Muscle layer of colon (tissue), 2 donors: ENCODE results near the gene BMPR1A.

Experiments
- H3K27ac ChIP-seq: one replicate; pipeline ENCODE4 v1.7.0; 2013; ENCODE audit warnings: low read depth, mild to moderate bottlenecking, low read length, moderate library complexity
- H3K27me3 ChIP-seq, 2 donors: one replicate each; pipeline ENCODE4 v1.7.0; 2013; ENCODE audit warnings: low read length in 2 of 2, mild to moderate bottlenecking in 2 of 2; ENCODE audit not compliant: insufficient read depth in 2 of 2, control insufficient read depth in 1 of 2
- H3K36me3 ChIP-seq: one replicate; pipeline ENCODE4 v1.7.0; 2013; ENCODE audit warnings: mild to moderate bottlenecking, low read length; ENCODE audit not compliant: insufficient read depth
- H3K4me1 ChIP-seq: one replicate; pipeline ENCODE4 v1.7.0; 2013; ENCODE audit warnings: mild to moderate bottlenecking, low read length; ENCODE audit not compliant: insufficient read depth
- H3K4me3 ChIP-seq, 2 donors: one replicate each; pipeline ENCODE4 v1.7.0; 2013; ENCODE audit warnings: low read length in 2 of 2, low read depth in 1 of 2, mild to moderate bottlenecking in 1 of 2, moderate library complexity in 1 of 2
- H3K9ac ChIP-seq: one replicate; pipeline ENCODE4 v1.7.0; 2013; ENCODE audit warnings: low read length
- H3K9me3 ChIP-seq: one replicate; pipeline ENCODE4 v1.7.0; 2013; ENCODE audit warnings: mild to moderate bottlenecking, low read length
- donor health status: abdominal sarcoma.
- donor health status: Adenocarcinoma of cecum.

Gene BMPR1A

DNA sequence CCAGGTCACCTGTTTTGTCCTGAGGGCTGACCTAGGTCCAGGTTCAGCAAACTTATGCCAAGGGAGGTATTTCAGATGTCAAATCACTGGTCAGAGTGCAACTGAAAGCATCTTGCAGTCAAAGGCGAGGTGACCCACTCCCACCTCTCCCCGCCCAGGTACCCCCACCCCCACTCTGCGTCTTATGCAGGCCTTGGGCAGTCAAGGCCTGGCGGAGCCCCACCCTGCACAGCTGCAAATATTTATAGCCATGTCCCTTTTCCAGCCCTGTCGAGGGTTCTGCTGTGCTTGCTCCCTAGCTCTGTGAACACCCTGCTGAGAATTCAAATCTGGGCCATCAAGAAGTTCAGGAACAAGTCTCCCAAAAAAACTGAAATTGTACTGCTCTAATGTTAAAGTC is 40.6 kb upstream of the BMPR1A start:
- Histone ChIP-seq H3K36me3 (peaks cover 46% of the 10 kb centered on the region), H3K4me1 (peaks cover 18% of the 10 kb centered on the region), H3K9me3 (no peaks in the 10 kb centered on the region), H3K27ac (no peak overlapping the region), H3K9ac (no peak overlapping the region), H3K4me3 (no peak overlapping the region), H3K27me3 (no peaks in the 10 kb centered on the region)

DNA sequence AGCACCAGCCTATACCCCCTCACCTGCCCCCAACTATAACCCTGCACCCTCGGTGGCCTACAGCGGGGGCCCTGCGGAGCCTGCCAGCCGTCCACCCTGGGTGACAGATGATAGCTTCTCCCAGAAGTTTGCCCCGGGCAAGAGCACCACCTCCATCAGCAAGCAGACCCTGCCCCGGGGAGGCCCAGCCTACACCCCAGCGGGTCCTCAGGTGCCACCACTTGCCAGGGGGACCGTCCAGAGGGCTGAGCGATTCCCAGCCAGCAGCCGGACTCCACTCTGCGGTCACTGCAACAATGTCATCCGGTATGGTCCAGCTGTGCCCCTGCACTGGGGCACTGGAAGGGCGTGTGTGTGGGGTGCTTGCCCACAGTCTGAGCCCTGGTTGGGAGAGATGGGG is 40.0 kb upstream of the BMPR1A start:
- Histone ChIP-seq H3K4me1 (peaks cover 16% of the 10 kb centered on the region), H3K27ac (no peak overlapping the region), H3K4me3 (no peak overlapping the region), H3K9me3 (no peaks in the 10 kb centered on the region), H3K9ac (no peak overlapping the region), H3K36me3 (peaks cover 53% of the 10 kb centered on the region), H3K27me3 (no peaks in the 10 kb centered on the region)

DNA sequence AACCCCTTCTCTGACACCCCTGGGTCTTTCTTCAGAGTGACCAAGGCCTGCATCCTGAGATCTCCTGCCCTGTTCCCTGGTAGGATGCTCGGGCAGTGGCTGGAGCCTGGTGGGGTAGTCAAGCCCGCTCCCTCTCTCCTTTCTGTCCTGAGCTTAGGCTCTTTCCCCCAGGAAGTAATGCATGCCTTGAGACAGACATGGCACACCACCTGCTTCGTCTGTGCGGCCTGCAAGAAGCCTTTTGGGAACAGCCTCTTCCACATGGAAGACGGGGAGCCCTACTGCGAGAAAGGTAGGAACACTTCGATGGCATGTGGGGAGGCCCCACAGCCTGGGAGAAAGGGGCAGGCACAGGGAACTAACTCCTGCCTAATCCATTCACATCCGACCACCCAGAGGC is 37.9 kb upstream of the BMPR1A start:
- Histone ChIP-seq H3K4me1 (peaks cover 11% of the 10 kb centered on the region), H3K27ac (no peak overlapping the region), H3K36me3 (peaks cover 54% of the 10 kb centered on the region)

DNA sequence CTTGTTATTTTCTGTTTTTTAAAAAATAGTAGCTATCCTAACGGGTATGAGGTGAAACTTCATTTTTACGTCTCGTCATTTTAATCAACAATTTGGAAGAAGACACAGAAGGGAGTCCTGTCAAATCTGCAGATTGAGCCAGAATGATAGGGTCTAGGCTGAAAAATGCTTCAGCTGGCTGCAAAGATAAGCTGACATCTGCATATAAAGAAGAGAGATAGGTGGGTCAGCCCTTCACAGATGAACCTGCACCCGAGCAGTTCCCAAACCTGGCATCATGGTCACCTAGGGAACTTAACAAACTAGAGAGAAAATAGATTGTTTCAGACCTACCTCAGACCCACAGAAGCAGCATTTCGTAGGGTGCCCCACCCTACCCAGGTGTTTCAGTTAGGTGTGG is 35.2 kb upstream of the BMPR1A start:
- Histone ChIP-seq H3K27ac (no peak overlapping the region), H3K9ac (no peak overlapping the region), H3K4me3 (no peak overlapping the region), H3K9me3 (no peaks in the 10 kb centered on the region), H3K27me3 (no peaks in the 10 kb centered on the region), H3K36me3 (peaks cover 56% of the 10 kb centered on the region), H3K4me1 (peaks cover 6% of the 10 kb centered on the region)

More for the DNA sequence above, 37.9 kb upstream of the BMPR1A start:
- Histone ChIP-seq H3K9me3 (no peaks in the 10 kb centered on the region), H3K9ac (no peak overlapping the region), H3K27me3 (no peaks in the 10 kb centered on the region), H3K4me3 (no peak overlapping the region)

DNA sequence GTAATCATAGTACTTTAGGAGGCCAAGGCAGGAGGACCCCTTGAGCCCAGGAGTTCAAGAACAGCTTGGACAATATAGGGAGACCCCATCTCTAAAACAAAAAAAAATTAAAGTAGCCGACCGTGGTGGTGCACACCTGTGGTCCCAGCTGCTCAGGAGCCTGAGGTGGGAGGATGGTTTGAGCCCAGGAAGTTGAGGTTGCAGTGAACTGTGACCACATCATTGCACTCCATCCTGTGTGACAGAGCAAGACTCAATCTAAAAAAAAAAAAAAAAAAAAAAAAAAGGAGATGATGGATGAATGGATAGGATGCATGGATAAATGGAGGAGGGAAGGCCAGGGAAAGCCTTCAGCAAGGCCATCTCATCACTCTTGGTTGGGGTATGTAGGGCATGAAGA is 33.4 kb upstream of the BMPR1A start:
- Histone ChIP-seq H3K9ac (no peak overlapping the region), H3K4me3 (no peak overlapping the region), H3K27ac (no peak overlapping the region), H3K27me3 (no peaks in the 10 kb centered on the region), H3K36me3 (peaks cover 53% of the 10 kb centered on the region), H3K4me1 (peaks cover 9% of the 10 kb centered on the region), H3K9me3 (no peaks in the 10 kb centered on the region)

DNA sequence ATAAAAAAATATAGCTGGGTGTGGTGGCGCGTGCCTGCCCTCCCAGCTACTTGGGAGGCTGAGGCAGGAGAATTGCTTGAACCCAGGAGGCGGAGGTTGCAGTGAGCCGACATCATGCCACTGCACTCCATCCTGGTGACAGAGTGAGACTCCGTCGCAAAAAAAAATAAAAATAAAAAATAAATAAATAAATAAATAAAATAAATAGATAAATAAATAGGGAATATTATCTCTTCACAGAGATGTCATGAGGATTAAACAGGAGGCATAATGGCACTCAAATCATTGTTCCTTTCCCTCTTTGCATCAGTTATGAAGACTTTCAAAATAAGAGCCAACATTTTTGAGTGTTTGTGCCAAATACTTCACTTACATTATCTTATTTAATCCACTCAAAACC is 32.0 kb upstream of the BMPR1A start:
- H3K4me1 ChIP-seq: peaks cover 13% of the 10 kb centered on the region
- H3K9me3 ChIP-seq: no peaks in the 10 kb centered on the region
- H3K27me3 ChIP-seq: no peaks in the 10 kb centered on the region
- H3K9ac ChIP-seq: no peak overlapping the region
- no peak overlapping the region for H3K27ac ChIP-seq
- H3K4me3 ChIP-seq: no peak overlapping the region
- H3K36me3 ChIP-seq: peaks cover 38% of the 10 kb centered on the region

DNA sequence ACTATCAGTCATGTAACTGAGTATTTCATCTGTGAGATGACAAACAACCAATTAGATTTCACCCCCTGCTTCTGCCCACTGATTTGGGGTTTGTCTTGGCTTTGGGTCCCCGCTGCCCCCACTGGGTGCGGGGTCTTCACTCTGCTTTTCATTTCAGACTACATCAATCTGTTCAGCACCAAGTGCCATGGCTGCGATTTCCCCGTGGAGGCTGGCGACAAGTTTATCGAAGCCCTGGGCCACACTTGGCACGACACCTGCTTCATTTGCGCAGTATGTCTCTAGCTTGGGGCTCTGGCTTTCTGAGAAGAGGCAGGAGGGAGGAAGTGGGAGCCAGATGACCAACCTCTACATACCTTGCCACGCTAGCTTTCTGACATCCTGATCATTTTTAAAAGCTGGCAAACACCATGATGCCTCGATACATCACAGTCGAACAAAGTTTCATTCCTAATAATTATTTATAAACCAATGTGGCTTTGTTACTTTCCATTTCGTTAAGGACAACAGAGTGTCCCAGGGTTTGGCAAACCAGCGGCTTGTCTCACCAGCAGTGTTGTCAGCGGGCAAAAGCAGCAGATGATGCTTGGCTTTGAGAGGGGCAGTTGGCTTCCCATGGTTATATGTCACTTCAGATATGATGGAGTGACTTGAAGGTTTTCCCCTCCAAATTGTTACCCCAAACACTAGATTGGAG is 30.3 kb upstream of the BMPR1A start:
- Histone ChIP-seq H3K4me1 (peaks cover 24% of the 10 kb centered on the region), H3K27ac (peak overlapping the region; percentile 6), H3K9ac (no peak overlapping the region), H3K36me3 (peaks cover 24% of the 10 kb centered on the region), H3K9me3 (no peaks in the 10 kb centered on the region), H3K4me3 (no peak overlapping the region), H3K27me3 (no peaks in the 10 kb centered on the region)

DNA sequence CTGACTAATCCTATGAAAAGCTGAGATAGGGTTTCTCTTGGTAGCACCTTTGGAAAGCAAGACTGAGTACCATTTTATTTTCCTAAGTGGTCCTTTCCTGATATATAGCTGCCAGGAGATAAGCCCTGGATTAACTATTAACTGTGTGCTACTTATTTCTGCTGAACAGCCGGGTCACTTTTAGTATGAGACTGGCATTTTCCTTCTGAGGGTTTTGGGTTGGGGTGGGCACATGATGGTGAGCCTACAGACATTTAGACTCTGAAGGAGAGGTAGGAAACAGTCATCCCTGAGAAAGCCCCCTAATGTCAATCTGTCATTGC is 29.8 kb upstream of the BMPR1A start:
- Histone ChIP-seq H3K9ac (no peak overlapping the region), H3K27ac (peak overlapping the region; percentile 6), H3K27me3 (no peaks in the 10 kb centered on the region), H3K4me3 (no peak overlapping the region), H3K9me3 (no peaks in the 10 kb centered on the region), H3K36me3 (peaks cover 19% of the 10 kb centered on the region), H3K4me1 (peaks cover 24% of the 10 kb centered on the region)

DNA sequence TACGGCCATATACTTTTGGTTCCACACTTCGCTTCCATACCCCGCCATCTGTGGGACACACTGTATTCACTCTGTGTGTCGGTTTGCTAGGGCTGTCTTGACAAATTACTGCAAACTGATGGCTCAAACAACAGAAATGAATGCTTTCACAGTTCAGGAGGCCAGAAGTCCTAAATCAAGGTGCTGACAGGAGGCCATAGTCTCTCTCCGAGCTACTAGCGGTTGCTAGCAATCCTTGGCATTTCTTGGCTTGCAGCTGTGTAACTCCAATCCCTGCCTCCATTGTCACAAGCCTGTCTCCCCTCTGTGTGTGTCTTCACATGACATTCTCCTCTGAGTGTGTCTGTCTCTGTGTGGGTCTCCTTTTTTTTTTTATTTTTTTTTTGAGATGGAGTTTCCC is 28.9 kb upstream of the BMPR1A start:
- peak overlapping the region; percentile 49 for H3K27ac ChIP-seq
- peaks cover 27% of the 10 kb centered on the region for H3K4me1 ChIP-seq
- no peak overlapping the region for H3K4me3 ChIP-seq
- peaks cover 16% of the 10 kb centered on the region for H3K36me3 ChIP-seq
- no peak overlapping the region for H3K9ac ChIP-seq
- no peaks in the 10 kb centered on the region for H3K27me3 ChIP-seq
- H3K9me3 ChIP-seq: no peaks in the 10 kb centered on the region

DNA sequence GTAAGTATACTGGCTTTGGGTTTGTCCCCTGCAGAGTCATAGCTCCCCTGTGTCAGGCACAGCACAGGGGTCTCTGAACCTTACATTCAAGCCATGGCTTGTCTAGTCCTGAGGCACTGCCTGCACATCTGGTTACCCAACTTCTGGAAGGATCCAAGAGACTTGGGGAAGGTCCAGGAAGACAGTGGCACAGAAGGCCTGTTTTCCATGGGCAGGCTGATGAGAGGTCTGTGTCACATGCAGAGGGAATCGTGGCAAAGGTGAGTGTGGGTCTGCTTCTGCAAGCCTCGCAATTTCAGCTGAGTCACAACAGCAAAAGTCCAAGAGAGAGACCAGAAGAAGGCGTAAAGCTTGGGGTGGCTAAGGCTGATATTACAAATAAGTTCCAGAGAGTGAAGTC is 28.4 kb upstream of the BMPR1A start:
- Histone ChIP-seq H3K27ac (peak overlapping the region; percentile 48), H3K4me1 (peaks cover 32% of the 10 kb centered on the region), H3K4me3 (no peak overlapping the region), H3K9ac (no peak overlapping the region), H3K36me3 (peaks cover 16% of the 10 kb centered on the region), H3K27me3 (no peaks in the 10 kb centered on the region), H3K9me3 (no peaks in the 10 kb centered on the region)

DNA sequence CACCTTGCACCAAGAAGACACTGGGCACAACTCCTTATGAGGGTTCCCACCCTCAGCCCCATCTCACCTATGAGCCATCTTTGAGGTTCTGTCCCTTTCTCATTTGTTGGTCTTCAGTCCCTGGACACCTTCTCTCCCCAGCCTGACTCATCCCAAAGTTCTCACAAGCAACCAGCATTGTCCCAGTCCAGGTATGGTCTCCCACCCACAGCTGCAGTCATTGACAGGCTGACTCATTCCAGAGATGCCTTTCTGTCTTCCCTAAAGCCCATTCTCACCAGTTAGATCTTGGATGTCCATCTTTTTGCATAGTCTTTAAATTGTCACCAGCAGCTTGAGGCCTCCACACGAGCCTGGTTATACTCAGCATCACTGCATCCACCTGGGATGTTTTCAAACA is 26.7 kb upstream of the BMPR1A start:
- H3K4me1 ChIP-seq: peaks cover 44% of the 10 kb centered on the region
- H3K9me3 ChIP-seq: no peaks in the 10 kb centered on the region
- no peak overlapping the region for H3K9ac ChIP-seq
- peaks cover 16% of the 10 kb centered on the region for H3K36me3 ChIP-seq
- no peak overlapping the region for H3K4me3 ChIP-seq
- peak overlapping the region; percentile 98 for H3K27ac ChIP-seq
- no peaks in the 10 kb centered on the region for H3K27me3 ChIP-seq

DNA sequence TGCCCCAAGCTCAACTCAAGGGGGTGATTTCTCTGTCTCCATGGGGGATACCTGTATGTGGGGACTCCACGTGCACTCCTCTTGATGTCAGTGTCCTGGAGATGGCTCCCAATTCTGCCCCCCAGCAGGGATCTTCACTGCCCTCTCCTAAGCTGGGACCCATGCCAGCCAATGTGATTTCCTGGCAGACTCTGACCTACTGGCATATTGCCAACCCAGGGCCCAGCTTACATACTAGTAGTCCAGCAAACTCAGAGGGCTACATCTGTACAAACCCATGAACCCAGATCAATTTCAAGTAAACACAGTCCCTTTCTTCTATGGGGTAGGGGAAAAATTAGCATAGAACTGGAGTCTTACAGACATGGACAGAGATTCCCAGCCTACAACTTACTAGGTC is 26.2 kb upstream of the BMPR1A start:
- H3K27me3 ChIP-seq: no peaks in the 10 kb centered on the region
- peak overlapping the region; percentile 98 for H3K27ac ChIP-seq
- H3K9ac ChIP-seq: no peak overlapping the region
- H3K4me1 ChIP-seq: peaks cover 50% of the 10 kb centered on the region
- no peaks in the 10 kb centered on the region for H3K9me3 ChIP-seq
- H3K36me3 ChIP-seq: peaks cover 10% of the 10 kb centered on the region
- H3K4me3 ChIP-seq: no peak overlapping the region
